Small intestine (tissue), 7 donors: ENCODE measurements around the gene ARL5C. TPM values are rescaled to one million over a fixed set of nuclear protein-coding genes. Genes with fewer than 3 reads are reported as not detected.
"Not testable (repeated sequence)": the region's sequence is repeated elsewhere in the genome, so short reads cannot be mapped to it uniquely, and the experiment has no call there.

ENCODE experiments used
- DNase-seq, 2 donors: peaks; one replicate each; pipeline versions ENCODE4 v3.0.0 to v3.0.0-alpha.2; 2013
- FAIRE-seq: peaks from 2 replicates; lab custom pipeline; 2012; peaks lifted over from hg19 to GRCh38; lab: Jason Lieb, UNC
- H3K27ac ChIP-seq, 3 donors: one replicate each; pipeline ENCODE4 v1.5.1; 2013; ENCODE audit warnings: low read length in 2 of 3, mild to moderate bottlenecking in 2 of 3, control low read depth in 1 of 3, inconsistent platforms in 1 of 3, low read depth in 1 of 3, moderate library complexity in 1 of 3
- H3K27me3 ChIP-seq, 3 donors: one replicate each; pipeline ENCODE4 v1.6.1; 2013; ENCODE audit warnings: low read length in 3 of 3, inconsistent platforms in 1 of 3; ENCODE audit not compliant: control insufficient read depth in 3 of 3, insufficient read depth in 3 of 3
- H3K36me3 ChIP-seq, 3 donors: one replicate each; pipeline ENCODE4 v1.6.1; 2013; ENCODE audit warnings: low read length in 3 of 3, inconsistent platforms in 1 of 3, low read depth in 1 of 3, mild to moderate bottlenecking in 1 of 3, moderate library complexity in 1 of 3; ENCODE audit not compliant: control insufficient read depth in 3 of 3, insufficient read depth in 2 of 3
- H3K4me1 ChIP-seq, 3 donors: one replicate each; pipeline ENCODE4 v1.6.1; 2013; ENCODE audit warnings: low read length in 2 of 3, inconsistent platforms in 1 of 3, low read depth in 1 of 3, mild to moderate bottlenecking in 1 of 3, moderate library complexity in 1 of 3; ENCODE audit not compliant: control insufficient read depth in 3 of 3, insufficient read depth in 2 of 3
- H3K4me3 ChIP-seq, 3 donors: one replicate each; pipeline ENCODE4 v1.5.1; 2013; ENCODE audit warnings: low read length in 3 of 3, control low read depth in 1 of 3, inconsistent platforms in 1 of 3, low read depth in 1 of 3, mild to moderate bottlenecking in 1 of 3, moderate library complexity in 1 of 3
- H3K9me3 ChIP-seq, 2 donors: one replicate each; pipeline ENCODE4 v1.6.1; 2013; ENCODE audit warnings: low read depth in 1 of 2, low read length in 1 of 2; ENCODE audit not compliant: control insufficient read depth in 2 of 2, insufficient read depth in 1 of 2
- WGBS, 3 donors: extraction: QIAGEN DNeasy Blood & Tissue Kit; methylation state at CpG; one replicate each; pipeline ENCODE4 v1.1.7; 2013; 5-methylcytosine and 5-hydroxymethylcytosine counted together
- polyA plus RNA-seq, 4 donors: library from polyadenylated mRNA; stranded (reverse) in 3 of 4; unstranded in 1 of 4; fragments of 200-250 nt in 3 of 4; fragments of 120-200 nt in 1 of 4; gene quantifications; one replicate each; pipeline versions ENCODE4 v1.2.1 to v1.2.3, GENCODE V29; 2013
- donor health status: healthy with polysubstance abuse.
- donor health status: control.
- donor health status: control.
- donor health status: Bipolar disorder and iron deficiency.
- donor health status: healthy.

ARL5C gene
- polyA plus RNA-seq, 4 donors = 0.06 TPM; not detected in 3

DNA sequence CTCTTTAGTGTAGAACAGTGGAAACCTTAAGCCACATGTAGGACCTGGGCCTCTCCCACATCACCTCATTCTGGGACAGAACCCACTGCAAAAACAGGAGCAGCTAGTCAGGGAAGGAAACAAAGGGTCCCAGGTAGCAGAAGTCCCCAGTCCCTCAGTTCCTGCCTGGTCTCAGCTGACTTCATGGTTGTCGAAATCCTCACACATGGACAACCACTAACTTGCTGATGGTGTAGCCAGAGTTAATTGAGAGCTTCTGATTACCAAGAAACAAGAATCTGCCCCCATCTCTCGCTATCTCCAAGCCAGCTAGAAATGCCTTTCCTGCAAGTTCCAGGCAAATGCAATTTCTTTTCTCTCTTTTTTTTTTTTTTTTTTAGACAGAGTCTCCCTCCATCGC lies 3.6 kb upstream of the ARL5C start:
- peaks cover 0 to 33% (median 4%) of the 10 kb centered on the region in 3 donors for H3K27me3 ChIP-seq
- WGBS, 3 donors = 79 to 85% (median 83%) methylated on average over 3 of the region's 3 CpGs
- no peak overlapping the region for H3K27ac ChIP-seq
- H3K4me3 ChIP-seq = no peak overlapping the region
- H3K36me3 ChIP-seq = peaks cover 0 to 2% (median 0%) of the 10 kb centered on the region in 3 donors
- H3K9me3 ChIP-seq = no peaks in the 10 kb centered on the region
- H3K4me1 ChIP-seq = peaks cover 0 to 6% (median 0%) of the 10 kb centered on the region in 3 donors
- FAIRE-seq (no peak), DNase-seq (no peak)

DNA sequence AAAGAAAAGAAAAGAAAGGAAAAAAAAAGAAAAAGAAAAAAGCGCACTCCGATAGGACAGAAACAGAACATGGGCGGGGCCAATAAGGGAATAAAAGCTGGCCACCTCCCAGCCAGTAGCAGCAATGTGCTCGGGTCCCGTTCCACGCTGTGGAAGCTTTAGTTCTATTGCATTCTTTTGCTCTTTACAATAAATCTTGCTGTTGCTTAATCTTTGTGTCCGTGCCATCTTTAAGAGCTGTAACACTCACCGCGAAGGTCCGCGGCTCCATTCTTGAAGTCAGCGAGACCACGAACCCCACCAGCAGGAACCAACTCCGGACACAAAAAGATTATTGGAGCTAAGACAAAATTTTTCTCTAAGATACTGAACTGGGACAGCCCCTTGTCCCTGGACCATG lies 3.1 kb upstream of the ARL5C start:
- Histone ChIP-seq H3K4me3 (no peak overlapping the region), H3K4me1 (peaks cover 0 to 6% (median 0%) of the 10 kb centered on the region in 3 donors), H3K27ac (no peak overlapping the region), H3K36me3 (peaks cover 0 to 1% (median 0%) of the 10 kb centered on the region in 3 donors), H3K9me3 (no peaks in the 10 kb centered on the region), H3K27me3 (peaks cover 0 to 35% (median 4%) of the 10 kb centered on the region in 3 donors)
- FAIRE-seq (no peak), DNase-seq (no peak)
- 79 to 84% (median 84%) methylated on average over 14 of the region's 14 CpGs for WGBS, 3 donors

- H3K9me3 ChIP-seq, H3K36me3 ChIP-seq, H3K4me1 ChIP-seq, DNase-seq, H3K4me3 ChIP-seq, H3K27ac ChIP-seq, FAIRE-seq: not testable (repeated sequence)
- H3K27me3 ChIP-seq = peaks cover 0 to 35% (median 4%) of the 10 kb centered on the region in 3 donors
- WGBS, 3 donors = 95 to 96% (median 96%) methylated on average over 10 of the region's 10 CpGs
Observed at GRCh38 chr17:39168503-39168902, 2.5 kb upstream of the ARL5C start.

DNA sequence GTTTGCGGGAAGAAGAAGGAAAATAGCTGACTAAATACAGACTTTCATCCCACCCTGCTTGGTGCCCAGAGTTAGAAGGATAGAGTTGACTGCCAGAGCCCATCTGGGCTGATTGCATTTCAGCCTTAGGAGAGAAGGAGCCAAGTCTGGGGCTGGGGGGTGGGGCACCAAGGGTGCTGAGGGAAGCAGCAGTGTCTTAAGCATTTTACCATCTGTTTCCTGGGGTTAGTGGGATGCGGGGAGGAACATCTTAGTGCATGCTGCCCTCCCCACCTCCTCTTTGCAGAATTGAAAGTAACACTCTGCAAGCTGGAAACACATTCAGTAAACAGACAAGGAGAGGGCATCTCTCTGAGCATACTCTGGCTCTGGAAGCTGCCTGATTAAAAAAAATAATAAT lies 1.5 kb upstream of the ARL5C start:
- FAIRE-seq (no peak), DNase-seq (no peak)
- peaks cover 0 to 6% (median 0%) of the 10 kb centered on the region in 3 donors for H3K4me1 ChIP-seq
- H3K4me3 ChIP-seq = no peak overlapping the region
- no peaks in the 10 kb centered on the region for H3K36me3 ChIP-seq
- no peak overlapping the region for H3K27ac ChIP-seq
- WGBS, 3 donors = 35 to 65% (median 38%) methylated on average over 2 of the region's 2 CpGs
- no peaks in the 10 kb centered on the region for H3K9me3 ChIP-seq
- H3K27me3 ChIP-seq = peaks cover 0 to 35% (median 4%) of the 10 kb centered on the region in 3 donors

- WGBS, 3 donors = 50 to 61% (median 58%) methylated on average over 7 of the region's 7 CpGs
- H3K36me3 ChIP-seq = no peaks in the 10 kb centered on the region
- H3K4me1 ChIP-seq = peaks cover 0 to 6% (median 0%) of the 10 kb centered on the region in 3 donors
- no peak overlapping the region for H3K4me3 ChIP-seq
- FAIRE-seq (no peak), DNase-seq (no peak)
- H3K9me3 ChIP-seq = no peaks in the 10 kb centered on the region
- H3K27me3 ChIP-seq = peaks cover 0 to 33% (median 4%) of the 10 kb centered on the region in 3 donors
- H3K27ac ChIP-seq = no peak overlapping the region
Observed at GRCh38 chr17:39166437-39167335, 725 bp upstream of the ARL5C start.

GRCh38 chr17:39165178-39165840 lies 652 bp downstream of the ARL5C start:
- H3K36me3 ChIP-seq = no peaks in the 10 kb centered on the region
- H3K27me3 ChIP-seq = peaks cover 0 to 39% (median 4%) of the 10 kb centered on the region in 3 donors
- peaks cover 0 to 6% (median 0%) of the 10 kb centered on the region in 3 donors for H3K4me1 ChIP-seq
- 8 to 26% (median 19%) methylated on average over 45 to 51 of the region's 51 CpGs for WGBS, 3 donors
- no peak for FAIRE-seq
- no peak for DNase-seq
- no peak overlapping the region for H3K27ac ChIP-seq
- H3K9me3 ChIP-seq = no peaks in the 10 kb centered on the region
- H3K4me3 ChIP-seq = peak overlapping the region; percentile 0 to 49 (median 42)

- FAIRE-seq = no peak
- H3K4me3 ChIP-seq = peak overlapping the region; percentile 0 to 49 (median 42)
- no peak overlapping the region for H3K27ac ChIP-seq
- H3K4me1 ChIP-seq = peaks cover 0 to 6% (median 0%) of the 10 kb centered on the region in 3 donors
- peaks cover 0 to 40% (median 4%) of the 10 kb centered on the region in 3 donors for H3K27me3 ChIP-seq
- 0 to 3% (median 1%) methylated on average over 15 of the region's 15 CpGs for WGBS, 3 donors
- no peaks in the 10 kb centered on the region for H3K9me3 ChIP-seq
- no peaks in the 10 kb centered on the region for H3K36me3 ChIP-seq
- peak; percentile 74 to 78 for DNase-seq
Observed at GRCh38 chr17:39164675-39165143, 1.3 kb downstream of the ARL5C start.

- no peak overlapping the region for H3K27ac ChIP-seq
- peaks cover 0 to 6% (median 0%) of the 10 kb centered on the region in 3 donors for H3K4me1 ChIP-seq
- 68 to 76% (median 68%) methylated on average over 2 of the region's 2 CpGs for WGBS, 3 donors
- no peaks in the 10 kb centered on the region for H3K36me3 ChIP-seq
- peaks cover 0 to 35% (median 4%) of the 10 kb centered on the region in 3 donors for H3K27me3 ChIP-seq
- no peak overlapping the region for H3K4me3 ChIP-seq
- DNase-seq (no peak), FAIRE-seq (no peak)
- H3K9me3 ChIP-seq = no peaks in the 10 kb centered on the region
Observed at GRCh38 chr17:39161962-39162361, 4.0 kb downstream of the ARL5C start.
